ENCODE data around the gene MAP2K4.
"Not testable (repeated sequence)": the region's sequence is repeated elsewhere in the genome, so short reads cannot be mapped to it uniquely, and the experiment has no call there.

MAP2K4 gene

GRCh38 chr17:12020642-12021622, at the start of gene MAP2K4:
Gene MAP2K4 (plus strand): TSS chr17:12020877. CDS start chr17:12020887, 10 bp downstream.
- DNase-seq: peak; percentile 98

DNA sequence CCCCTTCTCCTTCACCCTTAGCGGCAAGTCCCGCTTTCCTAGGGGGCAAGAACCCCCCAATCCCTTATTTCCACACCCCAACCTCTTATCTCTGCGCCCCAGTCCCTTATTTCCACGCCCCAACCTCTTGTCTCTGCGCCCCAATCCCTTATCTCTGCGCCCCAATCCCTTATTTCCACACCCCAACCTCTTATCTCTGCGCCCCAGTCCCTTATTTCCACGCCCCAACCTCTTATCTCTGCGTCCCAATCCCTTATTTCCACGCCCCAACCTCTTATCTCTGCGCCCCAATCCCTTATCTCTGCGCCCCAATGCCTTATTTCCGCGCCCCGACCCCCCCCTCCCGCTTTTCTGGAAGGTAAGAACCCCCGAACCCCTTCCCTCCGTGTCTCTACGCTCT, 47.9 kb upstream of the MAP2K4 start:
- DNase-seq: not testable (repeated sequence)

DNA sequence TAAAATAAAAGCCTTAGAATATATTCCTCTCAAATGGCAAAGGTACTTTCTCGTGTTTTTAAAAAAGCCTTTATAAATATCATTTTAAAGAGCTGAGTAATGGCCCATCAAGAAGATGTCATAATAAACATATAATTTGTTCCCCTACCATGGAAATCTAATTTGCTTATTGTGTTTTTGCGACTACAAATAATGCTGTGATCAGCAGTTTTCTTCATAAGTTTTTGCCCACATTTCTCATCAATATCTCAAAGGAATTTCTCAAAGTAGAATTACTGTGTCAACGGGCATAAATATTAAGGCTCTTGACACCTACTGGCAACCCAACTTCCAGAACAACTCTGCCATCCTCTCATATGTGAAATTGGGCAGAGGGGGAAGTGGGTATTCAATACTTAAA, 40.9 kb upstream of the MAP2K4 start:
- DNase-seq: no peak

GRCh38 chr17:11980813-11981212, 39.9 kb upstream of the MAP2K4 start:
- no peak for DNase-seq

DNA sequence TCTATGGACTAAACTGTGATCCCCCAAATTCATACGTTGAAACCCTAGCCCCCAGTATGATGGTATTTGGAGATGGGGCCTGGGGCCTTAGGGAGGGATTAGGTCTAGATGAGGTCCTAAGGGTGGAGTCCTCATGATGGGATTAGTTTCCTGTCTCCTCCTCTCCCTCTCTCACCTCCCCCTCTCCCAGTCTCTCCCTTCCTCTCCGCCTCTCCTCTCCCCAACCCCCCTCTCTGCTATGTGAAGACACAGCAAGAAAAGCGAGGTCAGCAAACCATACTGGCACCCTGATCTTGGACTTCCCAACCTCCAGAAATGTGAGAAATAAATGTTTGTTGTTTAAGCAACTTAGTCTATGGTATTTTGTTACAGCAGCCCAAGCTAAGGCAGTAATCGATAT, 38.8 kb upstream of the MAP2K4 start:
- DNase-seq: no peak

- no peak for DNase-seq
Measured at GRCh38 chr17:11986179-11986941, 34.3 kb upstream of the MAP2K4 start.

GRCh38 chr17:11986942-11987329, 33.7 kb upstream of the MAP2K4 start:
- no peak for DNase-seq

GRCh38 chr17:11990363-11990983, 30.2 kb upstream of the MAP2K4 start:
- DNase-seq: no peak

DNA sequence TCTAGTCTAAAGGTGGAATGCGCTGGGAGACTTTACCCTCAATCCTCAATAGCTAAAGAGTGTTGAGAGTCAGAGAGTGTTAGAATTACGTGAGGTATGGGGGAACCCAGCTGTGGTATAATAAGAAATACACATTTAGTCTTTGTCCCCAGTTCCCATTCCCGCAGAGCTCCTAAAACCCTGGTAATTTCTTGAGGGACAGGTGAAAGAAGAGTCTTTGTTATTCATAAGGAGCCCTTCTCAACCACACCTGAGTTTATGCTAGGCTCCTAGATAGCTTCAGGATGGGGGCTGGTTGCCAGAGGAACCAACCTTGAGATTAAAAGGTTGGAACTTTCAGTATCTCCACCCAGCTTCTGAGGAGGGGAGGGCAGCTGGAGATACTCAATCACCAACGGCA, 29.2 kb upstream of the MAP2K4 start:
- no peak for DNase-seq

DNA sequence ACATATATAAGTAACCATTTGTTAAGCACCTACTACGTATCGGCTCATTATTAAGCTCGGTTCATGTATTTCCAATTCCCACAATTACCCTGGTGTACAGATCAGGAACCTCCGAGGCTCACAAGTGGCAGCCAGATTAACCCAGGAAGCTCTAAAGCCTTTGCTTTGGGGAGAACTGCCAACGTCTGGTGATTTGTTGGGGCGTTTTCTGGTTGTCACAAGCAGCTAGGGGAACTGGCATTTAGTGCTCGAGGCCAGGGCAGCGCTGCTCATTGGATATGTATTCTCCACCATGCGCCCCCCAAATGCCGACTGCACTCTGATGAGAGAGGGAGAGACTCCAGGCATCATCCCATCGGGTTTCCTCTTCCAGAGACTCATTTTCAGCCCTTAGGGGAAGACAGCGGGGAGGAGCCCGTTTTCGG, 23.9 kb upstream of the MAP2K4 start:
- peak; percentile 68 for DNase-seq

- peak; percentile 95 for DNase-seq
Measured at GRCh38 chr17:11997147-11997971, 23.3 kb upstream of the MAP2K4 start, which contains the start of gene ZNF18. Gene ZNF18 (minus strand): TSS chr17:11997475. CDS start chr17:11992829, 4,646 bp downstream.

GRCh38 chr17:11997972-11998233, 22.8 kb upstream of the MAP2K4 start:
- DNase-seq: no peak

DNA sequence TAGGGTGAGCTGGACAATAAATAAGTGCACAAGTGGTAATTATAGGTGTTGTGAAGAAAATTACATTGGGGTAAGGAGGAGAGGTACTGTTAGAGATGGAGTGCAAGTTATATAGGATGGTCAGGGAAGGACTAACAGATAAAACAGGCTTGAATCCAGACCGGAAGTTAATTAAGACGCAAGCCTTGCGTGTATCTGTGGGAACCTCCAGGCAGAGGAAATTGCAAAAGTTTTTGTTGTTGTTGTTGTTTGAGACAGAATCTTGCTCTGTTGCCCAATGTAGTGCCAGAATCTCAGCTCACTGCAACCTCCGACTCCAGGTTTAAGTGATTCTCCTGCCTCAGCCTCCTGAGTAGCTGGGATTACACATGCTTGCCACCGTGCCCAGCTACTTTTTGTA, 21.0 kb upstream of the MAP2K4 start:
- no peak for DNase-seq

DNA sequence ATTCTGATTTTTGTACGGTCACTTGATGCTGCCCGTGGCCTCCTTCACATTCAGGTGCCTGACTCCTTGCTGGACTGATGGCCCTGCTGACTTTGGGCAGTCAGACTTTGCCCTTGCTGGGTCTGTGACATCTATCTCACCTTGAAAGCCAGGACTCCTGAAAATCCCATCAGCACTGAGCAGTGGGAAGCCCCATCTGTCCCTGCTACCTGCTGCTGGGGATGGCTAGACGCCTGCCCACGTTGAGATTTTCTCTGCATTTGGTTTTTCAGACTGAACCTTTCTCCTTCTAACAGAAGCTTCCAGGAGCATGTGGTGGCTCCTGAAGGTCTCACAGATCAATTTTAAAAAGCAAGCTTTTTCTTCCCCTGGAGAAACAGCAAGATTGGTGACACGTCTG, 13.2 kb upstream of the MAP2K4 start:
- no peak for DNase-seq

GRCh38 chr17:12021623-12022140, 1.0 kb downstream of the MAP2K4 start:
- DNase-seq: no peak

DNA sequence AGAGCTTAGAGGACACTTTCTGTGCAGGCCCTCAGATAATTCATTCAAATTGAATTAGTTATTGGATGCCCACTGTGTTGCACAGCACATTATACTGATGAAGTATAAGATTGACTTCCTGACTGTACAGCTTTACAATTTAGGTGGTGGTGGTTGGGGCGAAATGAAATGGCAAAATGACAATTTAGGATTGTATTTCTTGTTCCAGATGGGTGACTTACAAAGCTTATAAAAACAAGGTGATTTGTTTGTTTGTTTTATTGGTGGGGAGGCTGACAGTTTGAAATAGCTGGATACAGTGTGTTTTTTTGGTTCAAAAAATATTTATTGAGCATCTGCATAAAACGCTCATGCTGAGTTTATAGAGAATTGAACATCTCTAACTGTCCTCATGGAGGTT, 1.6 kb downstream of the MAP2K4 start:
- no peak for DNase-seq

DNA sequence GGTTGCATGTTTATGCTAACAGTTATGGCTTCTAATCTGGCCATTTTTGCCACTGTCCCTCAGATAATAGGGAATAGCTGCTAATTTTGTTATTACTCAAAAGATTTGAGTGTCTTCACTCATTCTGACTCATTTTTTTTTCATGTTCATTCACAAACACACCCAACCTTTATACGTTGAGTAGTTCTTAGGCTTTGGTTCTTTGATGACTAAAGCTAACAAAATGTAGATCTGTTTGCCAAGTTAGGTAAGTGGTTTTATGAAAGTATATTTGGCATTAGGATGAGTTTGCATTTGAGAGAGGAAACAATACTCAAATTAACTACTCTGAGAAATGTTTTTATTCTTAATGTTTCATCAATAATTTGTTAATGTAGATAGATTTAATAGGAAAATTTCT, 3.6 kb downstream of the MAP2K4 start:
- no peak for DNase-seq

GRCh38 chr17:12027658-12028057, 7.0 kb downstream of the MAP2K4 start:
- DNase-seq: no peak

DNA sequence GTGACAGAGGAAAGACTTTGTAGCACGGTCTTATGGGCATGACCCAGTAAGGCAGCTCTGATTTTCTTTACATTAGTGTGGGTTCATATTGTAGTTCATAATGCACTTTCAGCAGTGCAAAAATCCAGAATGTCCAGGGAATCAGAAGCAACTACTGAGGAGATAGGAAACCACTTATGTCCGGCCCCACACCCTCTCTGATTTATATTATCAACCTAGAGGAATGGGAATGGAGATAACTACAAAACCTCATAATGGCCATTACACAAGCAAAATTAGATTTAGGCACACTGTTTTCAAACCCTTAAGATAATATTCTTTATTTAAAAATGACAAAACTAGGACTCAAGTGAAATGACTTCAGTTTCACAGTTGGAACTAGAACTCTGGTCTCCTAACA, 7.9 kb downstream of the MAP2K4 start:
- DNase-seq: no peak

DNA sequence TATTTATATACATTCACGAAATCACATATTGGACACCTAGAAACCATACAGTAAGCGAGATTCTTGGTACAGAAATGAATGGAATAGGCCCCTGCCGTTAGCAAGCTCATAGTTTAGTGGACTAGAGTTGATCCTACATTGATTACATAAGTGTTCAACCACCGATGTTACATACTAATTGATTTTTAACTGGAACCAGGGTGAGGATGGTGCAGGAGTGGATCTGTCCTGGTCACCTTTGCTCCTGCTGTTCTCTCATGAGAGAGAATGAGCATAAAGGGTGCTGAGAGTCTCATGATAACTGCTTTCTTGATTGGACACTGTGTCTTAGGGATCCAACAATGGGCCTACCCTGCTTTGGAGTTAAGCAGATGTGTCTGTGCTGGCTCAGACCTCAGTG, 13.9 kb downstream of the MAP2K4 start:
- no peak for DNase-seq

DNA sequence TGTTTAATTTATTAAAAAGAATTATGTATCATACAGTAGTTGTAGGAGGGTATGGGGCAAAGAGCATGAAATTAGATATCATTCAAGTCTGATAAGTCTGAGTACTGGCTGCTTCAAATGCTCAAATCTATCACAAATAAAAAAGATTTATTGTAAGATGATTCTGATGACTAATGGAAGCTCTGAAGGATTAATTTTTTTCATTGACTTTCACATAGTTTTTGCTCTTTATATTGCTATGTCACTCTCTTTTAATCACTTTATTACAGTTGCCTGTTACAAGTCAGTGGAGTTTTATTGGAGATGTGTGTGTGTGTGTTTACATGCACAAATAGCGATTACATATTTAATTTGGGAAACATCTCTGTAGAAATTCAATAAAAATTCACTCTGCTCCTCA, 15.0 kb downstream of the MAP2K4 start:
- no peak for DNase-seq

- no peak for DNase-seq
Measured at GRCh38 chr17:12037970-12038369, 17.3 kb downstream of the MAP2K4 start.

GRCh38 chr17:12040478-12040877, 19.8 kb downstream of the MAP2K4 start:
- DNase-seq: no peak

Measured in stimulated activated CD8-positive, alpha-beta memory T cell treated with anti-CD3 and anti-CD28 coated beads, Interleukin-4, amount 100 ng/mL, for 48 hours (primary cell).